HAP-1 (cell line): ENCODE results near the gene NUDT3.

Source experiments
- DNase-seq, 2 experiments: peaks; one replicate each; pipeline ENCODE4 v3.0.0-alpha.2; 2016 to 2020; ENCODE audit warnings: low spot score in 2 of 2
- H3K27me3 ChIP-seq: fragments of 250-450 bp; sonication (Bioruptor Pico); 2 replicates; pipeline ENCODE4 v1.5.1; 2020; ENCODE audit warnings: low read depth, mild to moderate bottlenecking, moderate library complexity
- H3K36me3 ChIP-seq: fragments of 250-450 bp; sonication (Bioruptor Pico); replicated peaks from 2 replicates; pipeline ENCODE4 v1.5.1; 2020; ENCODE audit warnings: mild to moderate bottlenecking
- H3K4me1 ChIP-seq: fragments of 250-450 bp; sonication (Bioruptor Pico); 2 replicates; pipeline ENCODE4 v1.5.1; 2020; ENCODE audit warnings: mild to moderate bottlenecking
- H3K4me3 ChIP-seq: fragments of 250-450 bp; sonication (Bioruptor Pico); 2 replicates; pipeline ENCODE4 v1.5.1; 2020; ENCODE audit warnings: mild to moderate bottlenecking, moderate library complexity
- H3K9me3 ChIP-seq: fragments of 250-450 bp; sonication (Bioruptor Pico); 2 replicates; pipeline ENCODE4 v1.5.1; 2020; ENCODE audit warnings: mild to moderate bottlenecking, moderate library complexity
- in situ Hi-C: fragments of 300-500 bp; cut with MboI; formaldehyde crosslinking; loops from 3 replicates; pipeline ENCODE4 v1.14.3; 2020; ENCODE audit warnings: low sequenced_read_pairs, inconsistent platforms, mixed read lengths

Gene NUDT3

GRCh38 chr6:34392497-34393190 is at the start of gene NUDT3:
NUDT3 (minus strand) TSS chr6:34392669; CDS start chr6:34392362, 307 bp downstream.
- DNase-seq: peak; percentile 91 to 94
- in situ Hi-C loops: no loop called here
- H3K4me1 ChIP-seq: peaks cover 17% of the 10 kb centered on the region
- peak within 1 kb of the TSS; percentile 61 for H3K4me3 ChIP-seq
- no peaks in the 10 kb centered on the region for H3K36me3 ChIP-seq
- peaks cover 11% of the 10 kb centered on the region for H3K9me3 ChIP-seq
- H3K27me3 ChIP-seq: no peaks in the 10 kb centered on the region

GRCh38 chr6:34441526-34441925 is 49.1 kb upstream of the NUDT3 start:
- in situ Hi-C loops: no loop called here
- no peaks in the 10 kb centered on the region for H3K4me1 ChIP-seq
- no peaks in the 10 kb centered on the region for H3K9me3 ChIP-seq
- H3K4me3 ChIP-seq: no peak overlapping the region
- no peaks in the 10 kb centered on the region for H3K36me3 ChIP-seq
- no peak for DNase-seq
- no peaks in the 10 kb centered on the region for H3K27me3 ChIP-seq

- no peak for DNase-seq
- in situ Hi-C loops: no loop called here
- H3K36me3 ChIP-seq: no peaks in the 10 kb centered on the region
- H3K4me3 ChIP-seq: no peak overlapping the region
- H3K27me3 ChIP-seq: no peaks in the 10 kb centered on the region
- no peaks in the 10 kb centered on the region for H3K9me3 ChIP-seq
- no peaks in the 10 kb centered on the region for H3K4me1 ChIP-seq
Observed at GRCh38 chr6:34439442-34439841, 47.0 kb upstream of the NUDT3 start.

GRCh38 chr6:34438705-34439104 is 46.2 kb upstream of the NUDT3 start:
- Histone ChIP-seq H3K9me3 (no peaks in the 10 kb centered on the region), H3K27me3 (no peaks in the 10 kb centered on the region), H3K4me1 (no peaks in the 10 kb centered on the region), H3K4me3 (no peak overlapping the region), H3K36me3 (no peaks in the 10 kb centered on the region)
- in situ Hi-C loops: no loop called here
- no peak for DNase-seq

- Histone ChIP-seq H3K27me3 (no peaks in the 10 kb centered on the region), H3K36me3 (no peaks in the 10 kb centered on the region), H3K4me3 (no peak overlapping the region), H3K4me1 (no peaks in the 10 kb centered on the region), H3K9me3 (no peaks in the 10 kb centered on the region)
- DNase-seq: no peak
- in situ Hi-C loops: no loop called here
Observed at GRCh38 chr6:34437644-34437970, 45.1 kb upstream of the NUDT3 start.

GRCh38 chr6:34436803-34437643 is 44.6 kb upstream of the NUDT3 start:
- Histone ChIP-seq H3K4me1 (no peaks in the 10 kb centered on the region), H3K27me3 (no peaks in the 10 kb centered on the region), H3K9me3 (no peaks in the 10 kb centered on the region), H3K4me3 (no peak overlapping the region), H3K36me3 (no peaks in the 10 kb centered on the region)
- in situ Hi-C loops: no loop called here
- no peak for DNase-seq

- Histone ChIP-seq H3K27me3 (no peaks in the 10 kb centered on the region), H3K9me3 (peaks cover 4% of the 10 kb centered on the region), H3K4me3 (no peak overlapping the region), H3K36me3 (no peaks in the 10 kb centered on the region), H3K4me1 (no peaks in the 10 kb centered on the region)
- in situ Hi-C loops: no loop called here
- no peak for DNase-seq
Observed at GRCh38 chr6:34435916-34436315, 43.4 kb upstream of the NUDT3 start.

- peak; percentile 86 to 96 for DNase-seq
- Histone ChIP-seq H3K4me1 (peaks cover 19% of the 10 kb centered on the region), H3K36me3 (peaks cover 48% of the 10 kb centered on the region), H3K4me3 (peak within 1 kb of the TSS; percentile 94), H3K27me3 (no peaks in the 10 kb centered on the region), H3K9me3 (peaks cover 3% of the 10 kb centered on the region)
- in situ Hi-C loops: no loop called here
Observed at GRCh38 chr6:34425498-34426410, 33.3 kb upstream of the NUDT3 start, which contains the start of gene RPS10. RPS10 (minus strand) TSS chr6:34426069; CDS start chr6:34425221, 848 bp downstream.

GRCh38 chr6:34425132-34425497 is 32.6 kb upstream of the NUDT3 start:
- Histone ChIP-seq H3K9me3 (no peaks in the 10 kb centered on the region; the same call in 1 of the 2 replicates), H3K27me3 (no peaks in the 10 kb centered on the region), H3K4me1 (peaks cover 19% of the 10 kb centered on the region), H3K4me3 (peak overlapping the region; percentile 94), H3K36me3 (peaks cover 55% of the 10 kb centered on the region)
- in situ Hi-C loops: no loop called here
- DNase-seq: peak in 1 of 2 experiments; percentile 30

- Histone ChIP-seq H3K9me3 (no peaks in the 10 kb centered on the region; the same call in 1 of the 2 replicates), H3K4me1 (peaks cover 19% of the 10 kb centered on the region), H3K4me3 (peak overlapping the region; percentile 94), H3K36me3 (peaks cover 61% of the 10 kb centered on the region), H3K27me3 (no peaks in the 10 kb centered on the region)
- in situ Hi-C loops: no loop called here
- peak; percentile 72 to 87 for DNase-seq
Observed at GRCh38 chr6:34424200-34425131, 32.0 kb upstream of the NUDT3 start.

GRCh38 chr6:34423254-34423653 is 30.8 kb upstream of the NUDT3 start:
- no peaks in the 10 kb centered on the region for H3K9me3 ChIP-seq
- H3K4me3 ChIP-seq: no peak overlapping the region
- peaks cover 73% of the 10 kb centered on the region for H3K36me3 ChIP-seq
- DNase-seq: no peak
- in situ Hi-C loops: no loop called here
- peaks cover 19% of the 10 kb centered on the region for H3K4me1 ChIP-seq
- H3K27me3 ChIP-seq: no peaks in the 10 kb centered on the region

GRCh38 chr6:34418367-34418766 is 25.9 kb upstream of the NUDT3 start:
- Histone ChIP-seq H3K36me3 (peaks cover 88% of the 10 kb centered on the region), H3K4me3 (no peak overlapping the region), H3K9me3 (no peaks in the 10 kb centered on the region), H3K27me3 (no peaks in the 10 kb centered on the region), H3K4me1 (peaks cover 5% of the 10 kb centered on the region)
- in situ Hi-C loops: loop anchor here (5.0 kb wide), 1 partner anchor 171 kb away; the partner anchor contains the start of gene SMIM29
- DNase-seq: no peak
